HuH-7 (cell line): ENCODE results near the gene LYZL4.

Experiments
- DNase-seq: peaks from one replicate; pipeline ENCODE4 v3.0.0; 2011; ENCODE audit warnings: low spot score

The LYZL4 gene

GRCh38 chr3:42425736-42426407 lies 15.5 kb upstream of the LYZL4 start:
- no peak for DNase-seq

GRCh38 chr3:42424911-42425310 lies 14.5 kb upstream of the LYZL4 start:
- no peak for DNase-seq

DNA sequence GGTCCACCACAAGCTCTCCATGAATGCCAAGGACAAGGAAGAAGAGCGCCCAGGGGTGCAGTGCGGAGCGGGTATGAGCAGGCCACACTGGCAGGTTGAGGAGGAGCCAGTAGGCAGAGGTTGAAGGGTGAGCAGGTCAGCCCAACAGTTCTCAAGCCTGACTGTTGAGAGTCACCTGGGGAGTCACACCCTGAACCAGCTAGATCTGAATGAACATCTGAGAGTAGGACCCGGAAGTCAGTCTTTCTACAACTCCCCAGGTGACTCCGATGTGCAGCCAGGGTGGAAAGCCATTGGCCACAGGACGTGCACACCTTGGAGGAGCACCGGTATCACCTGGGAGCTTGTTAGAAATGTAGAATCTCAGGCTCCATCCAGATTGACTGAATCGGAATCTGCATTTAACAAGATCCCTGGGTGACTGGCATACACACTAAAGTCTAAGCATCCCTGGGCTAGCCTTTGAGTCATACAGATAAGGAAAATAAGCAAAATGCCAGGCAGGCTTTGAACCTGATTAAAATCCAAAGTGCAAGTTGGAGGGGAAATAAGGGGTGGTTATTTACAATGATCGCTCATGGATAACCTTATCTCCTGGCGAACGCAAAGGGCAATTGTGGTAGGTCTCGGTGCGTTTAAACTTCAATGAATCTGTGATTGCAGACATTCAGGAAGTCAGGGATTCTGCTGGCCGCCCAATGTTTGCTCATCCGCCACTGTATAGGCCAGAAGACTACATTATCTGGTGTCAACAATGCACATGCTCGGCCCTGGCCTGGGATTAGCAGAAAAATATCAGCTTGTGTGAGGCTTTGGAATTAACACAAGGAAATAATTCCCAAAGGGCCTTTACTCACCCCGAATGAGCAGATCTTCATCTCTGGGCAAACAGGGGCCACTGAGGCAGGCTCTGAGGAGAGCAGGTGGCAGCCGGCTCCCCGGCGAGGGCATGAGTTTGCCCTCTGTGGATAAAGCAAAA lies 11.7 kb upstream of the LYZL4 start:
- DNase-seq: peak; percentile 61

DNA sequence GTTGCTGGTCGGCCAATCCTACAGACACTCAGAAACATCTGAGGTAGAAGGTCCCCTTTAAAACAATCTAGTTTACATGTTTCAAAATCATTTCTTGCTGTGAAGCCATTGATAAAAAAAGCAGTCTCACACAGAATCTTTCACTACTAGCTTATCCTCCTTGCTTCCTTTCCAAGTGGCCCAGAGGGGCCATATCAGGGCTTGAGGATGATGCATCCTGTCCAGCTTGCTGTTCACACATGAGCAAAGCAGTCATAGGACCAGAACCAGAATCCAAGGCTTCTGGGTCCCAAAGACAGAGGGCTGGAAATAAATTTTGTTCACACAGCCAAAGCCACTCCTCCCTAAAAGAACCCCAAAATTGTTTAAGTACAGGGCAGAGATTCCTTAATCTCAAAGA lies 9.2 kb upstream of the LYZL4 start:
- no peak for DNase-seq

GRCh38 chr3:42412526-42413155 lies 2.2 kb upstream of the LYZL4 start:
- DNase-seq: no peak

- DNase-seq: no peak
These were observed 1.0 kb upstream of the LYZL4 start for GRCh38 chr3:42411429-42411828.

- DNase-seq: no peak
These were observed 2.3 kb downstream of the LYZL4 start for GRCh38 chr3:42408156-42408555.

DNA sequence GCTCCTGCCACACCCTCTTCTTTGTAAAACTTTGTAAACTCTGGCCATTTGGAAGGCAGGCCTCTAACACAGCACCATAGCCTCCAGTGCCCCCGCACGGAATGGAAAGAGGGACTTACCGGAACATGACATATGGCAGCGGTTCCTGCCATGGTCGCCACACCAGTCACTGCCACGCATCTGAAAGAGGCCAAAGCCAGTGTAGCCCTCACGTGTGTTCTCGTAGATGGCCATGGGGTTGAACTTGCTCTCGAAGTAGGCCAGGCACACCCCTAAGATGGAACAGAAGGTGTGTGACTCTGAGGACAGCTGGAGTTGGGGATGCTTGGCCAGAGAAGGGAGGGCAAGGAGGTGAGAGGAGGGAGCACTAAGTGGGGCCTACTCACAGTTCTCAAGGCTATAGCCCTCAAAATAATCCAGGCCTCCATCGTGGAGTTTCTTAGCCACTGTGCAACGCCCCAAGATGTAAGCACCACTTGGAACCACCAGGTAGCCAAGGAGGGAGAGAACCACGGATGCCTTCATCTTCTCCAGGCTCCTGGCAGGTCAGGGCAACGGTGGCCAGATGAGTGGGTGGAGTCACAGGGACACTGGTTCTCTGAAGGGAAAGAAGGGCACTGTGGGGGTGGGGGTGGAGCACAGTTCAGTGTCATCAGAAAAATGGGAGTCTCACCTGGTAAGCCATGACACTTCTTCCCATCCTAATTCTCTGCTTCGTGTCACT lies 3.5 kb downstream of the LYZL4 start:
- DNase-seq: no peak

- no peak for DNase-seq
These were observed 4.6 kb downstream of the LYZL4 start for GRCh38 chr3:42405857-42406256.

DNA sequence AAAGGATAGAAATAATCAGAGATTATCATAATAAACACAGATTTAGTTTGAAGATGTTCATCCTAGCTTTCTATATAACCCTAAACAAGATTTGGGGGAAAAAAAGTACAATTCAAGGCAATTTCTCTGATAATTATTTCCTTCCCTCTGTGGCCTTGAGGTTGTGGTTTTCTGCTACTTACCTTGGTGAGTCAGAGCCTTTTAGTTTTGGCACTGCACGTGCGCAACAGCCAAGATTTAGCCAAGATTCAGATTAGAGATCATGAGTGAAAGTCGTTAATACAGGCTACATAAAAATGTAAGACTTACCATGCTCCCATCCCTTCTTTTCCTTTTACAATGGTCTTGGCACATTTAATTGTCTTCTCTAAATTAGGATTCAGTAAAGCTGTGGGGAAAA lies 6.7 kb downstream of the LYZL4 start:
- DNase-seq: no peak

DNA sequence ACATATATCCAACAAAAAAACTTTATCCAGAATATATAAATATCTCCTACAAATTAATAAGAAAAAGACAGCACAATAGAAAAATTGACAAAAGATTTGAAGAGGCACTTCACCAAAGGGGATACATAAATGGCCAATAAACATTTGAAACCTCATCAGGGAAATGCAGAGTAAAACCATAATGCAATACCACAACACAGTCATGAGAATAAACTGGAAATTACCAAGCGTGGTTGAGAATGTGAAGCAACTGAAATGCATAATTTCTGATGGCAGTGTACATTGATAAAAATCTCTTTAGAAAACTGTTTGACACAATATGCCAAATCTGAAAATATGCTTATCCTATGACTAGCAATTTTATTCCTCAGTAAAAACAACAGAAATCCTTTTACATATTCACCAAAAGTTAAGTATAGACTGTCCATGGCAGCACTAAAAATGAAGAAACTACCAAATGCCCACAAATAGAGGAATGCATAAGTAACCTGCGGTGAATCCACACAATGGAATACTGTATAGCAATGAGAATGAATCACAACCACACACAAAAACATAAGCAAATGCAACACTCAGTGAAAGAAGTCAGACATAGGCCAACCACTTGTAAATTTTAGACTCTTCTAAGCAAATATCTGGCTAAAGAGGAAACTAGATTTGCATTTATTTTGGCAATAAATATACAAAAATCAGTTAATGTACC lies 7.9 kb downstream of the LYZL4 start:
- no peak for DNase-seq

DNA sequence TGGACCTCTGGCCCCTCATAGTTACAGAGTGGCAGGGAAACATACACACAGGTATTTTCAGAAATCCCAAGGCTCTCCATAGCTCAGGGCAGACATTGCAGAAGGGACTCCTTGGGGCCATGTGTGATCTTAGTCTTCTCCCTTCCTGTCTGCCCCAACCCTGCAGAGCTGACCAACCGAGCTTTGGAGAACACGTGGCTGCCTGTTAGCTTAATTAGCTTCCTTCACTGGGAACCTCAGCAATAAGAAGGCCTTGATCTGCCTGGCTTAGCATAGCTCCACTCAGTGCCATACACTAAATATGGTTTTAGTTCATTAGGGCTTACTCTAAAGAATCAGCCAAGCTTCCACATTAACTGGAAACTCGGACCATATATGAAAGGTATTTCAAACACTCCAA lies 12.3 kb downstream of the LYZL4 start:
- DNase-seq: no peak

DNA sequence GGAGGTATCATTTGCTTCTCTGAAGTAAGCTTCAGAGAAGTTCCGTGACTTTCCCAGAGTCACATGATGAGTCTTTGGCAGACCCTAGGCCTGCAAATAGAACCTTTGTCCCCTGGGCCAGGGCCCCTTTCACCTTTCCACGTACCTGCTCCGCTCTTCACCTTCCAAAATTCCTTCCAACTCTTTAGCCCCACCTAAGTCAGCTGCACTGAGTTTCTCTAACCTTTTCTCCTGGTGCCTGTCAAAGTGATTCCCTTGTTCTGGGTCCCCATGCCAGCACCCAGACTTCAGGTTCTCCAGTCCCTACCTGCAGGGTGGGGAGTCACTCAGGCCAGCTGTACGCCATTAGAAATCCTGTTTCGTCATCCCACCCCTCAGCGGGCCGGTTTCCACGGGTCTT lies 12.8 kb downstream of the LYZL4 start:
- DNase-seq: no peak

GRCh38 chr3:42394579-42395288 lies 15.7 kb downstream of the LYZL4 start:
- DNase-seq: no peak

GRCh38 chr3:42387802-42388651 lies 22.4 kb downstream of the LYZL4 start:
- DNase-seq: no peak

DNA sequence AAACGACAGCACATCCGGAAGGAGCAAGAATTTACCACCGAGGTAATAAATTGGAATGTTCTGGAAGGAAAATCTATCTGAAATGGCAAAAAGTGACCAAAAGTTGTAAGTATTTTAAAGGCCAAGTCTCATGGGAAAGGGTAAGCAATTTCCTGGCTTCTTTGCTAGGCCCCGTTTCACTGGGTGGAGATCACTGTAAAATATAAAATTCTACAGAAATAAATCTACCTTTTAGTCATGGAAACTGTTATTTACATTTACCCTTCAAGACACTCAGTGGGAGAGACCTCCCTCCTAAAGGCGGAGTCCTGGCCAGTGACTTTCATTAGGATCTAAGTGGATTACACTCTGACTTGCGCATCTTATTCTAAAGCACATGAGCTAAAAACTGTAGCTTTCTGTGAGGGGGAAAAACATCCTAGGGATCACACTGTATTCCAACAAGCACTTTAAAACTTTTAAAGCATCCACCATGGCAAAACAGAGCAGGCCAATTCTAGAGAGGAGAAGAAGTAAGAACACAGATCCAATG lies 28.8 kb downstream of the LYZL4 start:
- no peak for DNase-seq

GRCh38 chr3:42377681-42378080 lies 32.7 kb downstream of the LYZL4 start:
- DNase-seq: no peak

DNA sequence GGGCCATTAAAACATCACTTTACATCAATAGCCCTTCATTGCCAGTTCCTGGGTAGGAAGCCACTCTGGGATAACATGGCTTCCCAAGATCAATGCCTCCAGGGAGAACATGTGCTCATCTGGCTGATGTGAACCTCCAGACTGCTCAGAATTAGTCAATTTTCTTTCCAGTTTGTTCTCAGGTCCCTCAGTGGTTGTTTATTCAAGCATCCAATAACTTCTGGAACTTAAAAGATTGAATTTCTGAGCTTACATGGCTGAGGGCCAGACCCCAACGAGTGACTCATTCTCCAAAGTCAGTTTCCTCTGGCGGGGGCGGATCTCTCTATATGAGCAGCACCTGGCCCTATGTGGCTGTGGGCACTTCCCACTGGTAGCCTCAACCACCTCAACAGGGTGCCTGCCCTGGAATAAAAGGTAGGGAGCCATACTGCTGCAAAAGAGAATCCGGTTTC lies 34.0 kb downstream of the LYZL4 start:
- DNase-seq: no peak

DNA sequence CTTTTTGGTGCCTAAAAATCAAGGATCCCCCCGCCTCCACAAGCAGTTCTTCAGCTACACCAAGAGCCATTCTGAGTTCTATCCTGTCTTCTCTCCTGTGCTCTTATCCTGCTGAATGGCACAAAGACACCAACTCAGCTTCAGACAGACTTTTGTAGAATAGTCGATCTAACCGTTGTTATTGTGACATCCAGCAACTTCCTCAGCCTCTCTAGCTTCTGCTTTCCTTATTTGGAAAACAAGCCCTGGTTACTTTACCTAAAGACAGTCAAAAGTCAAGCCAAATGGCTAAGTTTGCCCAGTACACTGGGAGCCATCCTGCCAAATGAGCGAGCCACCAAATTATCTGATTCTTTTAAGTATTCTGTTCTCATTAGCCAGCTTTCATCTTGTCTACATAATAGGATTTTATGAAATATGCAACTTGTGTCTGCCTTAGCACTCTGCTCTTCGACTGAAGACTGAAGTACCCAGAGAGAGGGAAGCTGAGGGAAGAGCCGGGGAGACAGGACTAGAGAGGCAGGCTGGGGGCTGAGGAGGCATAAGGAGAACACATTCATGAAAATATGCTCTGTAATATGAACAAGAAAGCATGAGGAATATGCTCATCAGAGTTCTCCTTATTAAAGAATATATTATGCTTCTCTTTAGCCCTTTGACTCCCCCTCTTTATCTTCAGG lies 35.1 kb downstream of the LYZL4 start:
- DNase-seq: no peak
